Kidney epithelial cell (primary cell): ENCODE results near the gene SSRP1. TPM values are rescaled to one million over a fixed set of nuclear protein-coding genes. Genes with fewer than 3 reads are reported as not detected.

Experiments
- DNase-seq: peaks from one replicate; pipeline ENCODE4 v3.0.0-alpha.2; 2010; ENCODE audit warnings: low read depth
- H3K27me3 ChIP-seq: 2 replicates; pipeline ENCODE4 v1.6.0; 2011; ENCODE audit warnings: low read length; ENCODE audit not compliant: control insufficient read depth, insufficient read depth
- H3K36me3 ChIP-seq: 2 replicates; pipeline ENCODE4 v1.5.1; 2011; ENCODE audit warnings: low read length; ENCODE audit not compliant: control insufficient read depth, insufficient read depth
- H3K4me3 ChIP-seq: 2 replicates; pipeline ENCODE4 v1.5.1; 2011; ENCODE audit warnings: low read depth, mild to moderate bottlenecking, control low read depth, low read length
- CTCF ChIP-seq: IDR thresholded peaks from 2 replicates; pipeline ENCODE4 v1.5.1; 2011; ENCODE audit warnings: mild to moderate bottlenecking, moderate library complexity, low read length, control low read depth, inconsistent platforms; ENCODE audit not compliant: insufficient read depth, poor library complexity, severe bottlenecking
- total RNA-seq: library from RNA; depleted of rRNA; stranded (reverse); fragments of >200 nt; gene quantifications from 2 replicates; pipeline ENCODE4 v1.2.3, GENCODE V29; 2015

SSRP1 gene
- total RNA-seq, 1 donor from 2014 or later: 156 TPM

GRCh38 chr11:57370251-57370650, 34.6 kb upstream of the SSRP1 start:
- H3K4me3 ChIP-seq: no peak overlapping the region
- no peak for DNase-seq
- no peaks in the 10 kb centered on the region for H3K36me3 ChIP-seq
- no peaks in the 10 kb centered on the region for H3K27me3 ChIP-seq
- no peak for TF ChIP-seq CTCF

DNA sequence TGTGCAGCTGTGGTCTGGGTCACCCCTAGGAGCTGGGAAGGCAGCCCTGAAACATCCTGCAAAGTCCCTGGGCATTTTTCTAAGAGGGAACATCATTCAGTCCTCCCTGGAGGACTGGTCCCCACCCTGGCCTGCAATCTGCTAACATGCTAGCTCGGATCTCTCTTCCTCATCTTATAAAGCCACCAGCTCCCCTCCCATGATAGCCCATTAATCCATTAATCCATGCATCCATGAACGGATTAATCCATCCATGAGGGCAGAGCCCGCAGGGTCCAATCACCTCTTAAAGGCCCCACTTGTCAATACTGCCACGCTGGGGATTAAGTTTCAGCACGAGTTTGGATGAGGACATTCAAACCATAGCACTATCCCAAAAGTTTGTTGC, 33.1 kb upstream of the SSRP1 start:
- DNase-seq: no peak
- Histone ChIP-seq H3K36me3 (no peaks in the 10 kb centered on the region), H3K4me3 (no peak overlapping the region), H3K27me3 (no peaks in the 10 kb centered on the region)
- no peak for TF ChIP-seq CTCF

DNA sequence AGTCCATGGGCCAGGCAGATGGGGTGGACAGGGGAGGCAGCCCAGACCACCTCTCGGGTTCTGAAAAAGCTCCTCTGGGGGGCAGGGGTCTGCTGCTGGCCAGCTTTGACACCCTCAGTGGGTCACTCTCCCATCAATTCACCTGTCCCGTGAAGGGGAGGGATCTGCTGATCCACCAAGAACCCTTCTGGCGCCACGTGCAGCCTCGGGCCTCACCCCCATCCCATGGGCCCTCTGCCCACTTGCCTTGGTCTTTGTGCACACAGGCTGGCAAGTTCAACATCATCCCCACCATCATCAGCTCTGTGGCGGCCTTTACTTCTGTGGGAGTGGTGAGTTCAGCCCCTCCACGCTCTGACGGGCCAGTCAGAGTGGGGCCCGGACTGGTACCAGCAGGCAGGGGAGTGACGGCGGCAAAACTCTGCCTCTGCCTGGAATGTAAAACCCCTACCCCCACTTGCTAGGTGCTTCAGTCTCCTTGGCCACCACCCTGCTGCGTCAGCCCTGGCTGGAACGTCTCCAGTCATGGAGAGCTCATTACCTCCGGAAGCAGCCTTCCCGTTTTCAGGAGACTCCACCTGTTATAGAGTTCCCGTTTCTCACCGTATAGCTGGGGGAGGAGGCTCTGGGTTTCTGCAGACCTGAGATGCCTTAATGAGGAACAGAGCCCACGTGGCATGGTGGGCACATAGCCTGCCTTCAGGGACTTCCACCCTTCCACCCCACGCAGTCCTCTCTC, 32.6 kb upstream of the SSRP1 start:
- no peak for DNase-seq
- H3K4me3 ChIP-seq: no peak overlapping the region

GRCh38 chr11:57364851-57365660, 29.4 kb upstream of the SSRP1 start:
- Histone ChIP-seq H3K27me3 (no peaks in the 10 kb centered on the region), H3K36me3 (no peaks in the 10 kb centered on the region), H3K4me3 (no peak overlapping the region)
- no peak for DNase-seq
- no peak for TF ChIP-seq CTCF

More for the DNA sequence above, 32.6 kb upstream of the SSRP1 start:
- TF ChIP-seq CTCF: no peak
- no peaks in the 10 kb centered on the region for H3K36me3 ChIP-seq
- H3K27me3 ChIP-seq: no peaks in the 10 kb centered on the region

- Histone ChIP-seq H3K36me3 (no peaks in the 10 kb centered on the region), H3K27me3 (no peaks in the 10 kb centered on the region), H3K4me3 (no peak overlapping the region)
- no peak for TF ChIP-seq CTCF
- no peak for DNase-seq
These were observed 27.7 kb upstream of the SSRP1 start for GRCh38 chr11:57363131-57364080.
